Measurements from ENCODE around the gene APOL5.

GRCh38 chr22:35739931-35740380 is 22.3 kb downstream of the APOL5 start:
- TF ChIP-seq CTCF (conservative IDR thresholded peaks at IDR 0.05 in 1 of 2, IDR thresholded peaks at IDR 0.05 in 1 of 2; ENCODE audit: low read depth in 1 of 2, low read length in 2 of 2) = no peak
- no peak for TF ChIP-seq EZH2 (IDR thresholded peaks at IDR 0.05; ENCODE audit: low read length, missing control alignments)
